Measurements from ENCODE around the gene GDF2.

GDF2 gene

GRCh38 chr10:47290338-47290737 lies 31.9 kb upstream of the GDF2 start:
- DNase-seq (ENCODE audit: low read depth in 3 of 3, low spot score in 1 of 3), result no peak

- DNase-seq (ENCODE audit: low read depth in 3 of 3, low spot score in 1 of 3), result no peak
Measured at GRCh38 chr10:47291682-47292081, 30.6 kb upstream of the GDF2 start.

GRCh38 chr10:47294057-47294456 lies 28.2 kb upstream of the GDF2 start:
- no peak for DNase-seq (ENCODE audit: low read depth in 3 of 3, low spot score in 1 of 3)

GRCh38 chr10:47294501-47294900 lies 27.8 kb upstream of the GDF2 start:
- no peak for DNase-seq (ENCODE audit: low read depth in 3 of 3, low spot score in 1 of 3)

GRCh38 chr10:47295411-47295810 lies 26.8 kb upstream of the GDF2 start:
- DNase-seq (ENCODE audit: low read depth in 3 of 3, low spot score in 1 of 3), result no peak

GRCh38 chr10:47296156-47296894 lies 25.9 kb upstream of the GDF2 start:
- DNase-seq (ENCODE audit: low read depth in 3 of 3, low spot score in 1 of 3), result no peak

GRCh38 chr10:47296941-47297340 lies 25.3 kb upstream of the GDF2 start:
- no peak for DNase-seq (ENCODE audit: low read depth in 3 of 3, low spot score in 1 of 3)

GRCh38 chr10:47297866-47298540 lies 24.3 kb upstream of the GDF2 start:
- DNase-seq (ENCODE audit: low read depth in 3 of 3, low spot score in 1 of 3), result no peak

GRCh38 chr10:47298715-47299114 lies 23.5 kb upstream of the GDF2 start:
- no peak for DNase-seq (ENCODE audit: low read depth in 3 of 3, low spot score in 1 of 3)

GRCh38 chr10:47299611-47300428 lies 22.4 kb upstream of the GDF2 start, which contains the start of gene GDF10:
TSS of gene GDF10 (plus strand) at chr10:47300197. CDS start at chr10:47300652, 455 bp downstream.
- DNase-seq (ENCODE audit: low read depth in 3 of 3, low spot score in 1 of 3), result no peak

- no peak for DNase-seq (ENCODE audit: low read depth in 3 of 3, low spot score in 1 of 3)
Measured at GRCh38 chr10:47300429-47300931, 21.8 kb upstream of the GDF2 start.

- no peak for DNase-seq (ENCODE audit: low read depth in 3 of 3, low spot score in 1 of 3)
Measured at GRCh38 chr10:47301833-47302232, 20.4 kb upstream of the GDF2 start.

- DNase-seq (ENCODE audit: low read depth in 3 of 3, low spot score in 1 of 3), result no peak
Measured at GRCh38 chr10:47303105-47303504, 19.1 kb upstream of the GDF2 start.

- DNase-seq (ENCODE audit: low read depth in 3 of 3, low spot score in 1 of 3), result no peak
Measured at GRCh38 chr10:47303866-47304265, 18.4 kb upstream of the GDF2 start.

GRCh38 chr10:47305566-47305965 lies 16.7 kb upstream of the GDF2 start:
- no peak for DNase-seq (ENCODE audit: low read depth in 3 of 3, low spot score in 1 of 3)

GRCh38 chr10:47306387-47307210 lies 15.7 kb upstream of the GDF2 start:
- no peak for DNase-seq (ENCODE audit: low read depth in 3 of 3, low spot score in 1 of 3)

GRCh38 chr10:47307381-47307780 lies 14.9 kb upstream of the GDF2 start:
- DNase-seq (ENCODE audit: low read depth in 3 of 3, low spot score in 1 of 3), result no peak

- DNase-seq (ENCODE audit: low read depth in 3 of 3, low spot score in 1 of 3), result no peak
Measured at GRCh38 chr10:47308775-47309174, 13.5 kb upstream of the GDF2 start.

- no peak for DNase-seq (ENCODE audit: low read depth in 3 of 3, low spot score in 1 of 3)
Measured at GRCh38 chr10:47309408-47310089, 12.7 kb upstream of the GDF2 start.

GRCh38 chr10:47310090-47310505 lies 12.2 kb upstream of the GDF2 start:
- no peak for DNase-seq (ENCODE audit: low read depth in 3 of 3, low spot score in 1 of 3)

Data from stimulated activated CD4-positive, alpha-beta T cell treated with anti-CD3 and anti-CD28 coated beads, TNF-alpha, amount 100 ng/mL, for 1 hour (primary cell).